PFSK-1 (cell line): ENCODE results near the gene MICU1.

Experiments
- FOXP2 ChIP-seq: optimal IDR thresholded peaks from 2 replicates; pipeline ENCODE3; 2011; ENCODE audit warnings: borderline replicate concordance, control low read depth, inconsistent platforms; ENCODE audit not compliant: insufficient read depth; ENCODE audit errors: extremely low read length, extremely low read depth
- POLR2AphosphoS5 ChIP-seq: IDR thresholded peaks from 2 replicates; pipeline ENCODE4 v1.6.1; 2012; ENCODE audit warnings: low read depth, mild to moderate bottlenecking, control low read depth, low read length, moderate library complexity
- REST ChIP-seq, 2 experiments: IDR thresholded peaks; 2 replicates each; pipeline versions ENCODE4 v1.6.1 to v1.8.0; 2011 to 2012; ENCODE audit warnings: low read depth in 2 of 2, low read length in 2 of 2, control low read depth in 1 of 2, inconsistent platforms in 1 of 2, mild to moderate bottlenecking in 1 of 2, moderate library complexity in 1 of 2; ENCODE audit not compliant: insufficient read depth in 1 of 2
- SIN3A ChIP-seq: IDR thresholded peaks from 2 replicates; pipeline ENCODE4 v1.6.1; 2012; ENCODE audit warnings: mild to moderate bottlenecking, low read length, moderate library complexity, borderline replicate concordance; ENCODE audit not compliant: insufficient read depth
- TAF1 ChIP-seq: IDR thresholded peaks from 2 replicates; pipeline ENCODE4 v1.6.1; 2012; ENCODE audit warnings: low read length, control low read depth, borderline replicate concordance; ENCODE audit not compliant: insufficient read depth

GRCh38 chr10:72318418-72319262 lies 307.2 kb downstream of the MICU1 start:
- TF ChIP-seq TAF1 (no peak), SIN3A (no peak), POLR2AphosphoS5 (no peak), REST (IDR thresholded peaks at IDR 0.05; ENCODE audit: insufficient read depth in 1 of 2, low read depth in 2 of 2, low read length in 2 of 2) (no peak), FOXP2 (no peak)
